Measurements from ENCODE around the gene C16orf87.
"Not testable (repeated sequence)": the region's sequence is repeated elsewhere in the genome, so short reads cannot be mapped to it uniquely, and the experiment has no call there.

C16orf87 gene

DNA sequence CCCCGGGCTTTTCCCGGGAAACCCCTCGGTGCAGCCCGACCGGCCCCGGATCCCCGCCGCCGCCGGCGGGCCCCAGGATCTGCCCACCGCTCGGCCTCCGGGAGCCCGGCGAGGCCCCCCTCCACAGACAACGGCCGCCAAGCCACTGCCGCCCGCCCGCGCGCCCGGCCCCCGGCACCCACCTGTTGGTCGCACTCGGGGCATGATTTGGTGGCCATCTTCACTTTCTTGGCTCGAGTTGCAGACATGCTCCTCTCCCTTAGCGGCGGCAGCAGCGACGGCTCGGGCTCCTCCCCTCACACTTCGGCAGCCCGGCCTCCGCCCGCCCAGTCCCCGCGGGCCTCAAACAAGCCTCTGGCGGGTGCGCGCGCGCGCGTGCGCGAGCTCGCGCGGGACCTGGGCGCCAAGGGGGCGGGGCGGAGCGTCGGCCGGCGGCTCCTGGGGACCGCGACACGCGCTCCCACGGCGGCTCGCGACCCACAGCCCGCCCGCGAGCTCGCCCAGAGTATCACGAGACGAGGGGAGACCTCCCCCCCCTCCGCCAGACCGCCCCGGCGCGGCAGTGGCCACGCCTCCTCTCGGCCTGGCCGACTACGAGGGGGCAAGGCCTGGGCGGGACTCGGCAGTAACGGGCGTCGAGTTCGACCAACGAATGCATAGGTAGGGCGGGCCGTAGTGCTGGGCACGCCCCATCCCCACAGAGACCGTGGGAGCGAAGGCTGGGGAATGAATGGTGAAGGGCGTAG, at the start of gene C16orf87:
Gene C16orf87, minus strand, starts transcription at position 279 of the 746 bp plus-strand sequence. Its CDS starts 31 bp downstream, at position 248.
- DNase-seq (ENCODE audit: low spot score) = peak; percentile 94

DNA sequence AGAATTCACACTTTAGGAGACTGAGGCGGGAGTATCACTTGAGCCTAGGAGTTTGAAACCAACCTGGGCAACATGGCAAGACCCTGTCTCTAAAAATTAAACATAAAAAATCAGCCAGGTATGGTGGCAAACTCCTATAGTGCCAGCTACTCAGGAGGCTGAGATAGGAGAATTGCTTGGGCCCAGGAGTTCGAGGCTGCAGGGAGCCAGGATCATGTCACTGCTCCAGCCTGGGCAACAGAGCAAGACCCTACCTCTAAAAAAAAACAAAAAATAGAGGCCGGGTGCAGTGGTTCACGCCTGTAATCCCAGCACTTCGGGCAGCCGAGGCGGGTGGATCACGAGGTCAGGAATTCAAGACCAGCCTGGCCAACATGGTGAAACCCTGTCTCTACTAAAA, 44.3 kb upstream of the C16orf87 start:
- DNase-seq (ENCODE audit: low spot score) = no peak

- no peak for DNase-seq (ENCODE audit: low spot score)
These were observed 42.2 kb upstream of the C16orf87 start for GRCh38 chr16:46873201-46873600.

GRCh38 chr16:46871597-46871996, 40.6 kb upstream of the C16orf87 start:
- no peak for DNase-seq (ENCODE audit: low spot score)

- DNase-seq (ENCODE audit: low spot score) = not testable (repeated sequence)
These were observed 37.9 kb upstream of the C16orf87 start for GRCh38 chr16:46868891-46869290.

DNA sequence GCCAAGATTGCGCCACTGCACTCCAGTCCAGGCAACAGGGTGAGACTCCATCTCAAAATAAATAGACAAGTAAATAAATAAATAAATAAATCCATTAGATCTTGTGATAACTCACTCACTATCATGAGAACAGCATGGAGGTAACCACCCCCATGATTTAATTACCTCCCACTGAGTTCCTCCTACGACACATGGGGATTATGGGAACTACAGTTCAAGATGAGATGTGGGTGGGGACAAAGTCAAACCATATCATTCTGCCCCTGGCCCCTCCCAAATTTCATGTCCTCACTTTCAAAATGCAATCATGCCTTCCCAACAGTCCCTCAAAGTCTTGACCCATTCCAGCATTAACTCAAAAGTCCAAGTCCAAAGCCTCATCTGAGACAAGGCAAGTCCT, 36.5 kb upstream of the C16orf87 start:
- DNase-seq (ENCODE audit: low spot score) = not testable (repeated sequence)

GRCh38 chr16:46866286-46866685, 35.3 kb upstream of the C16orf87 start:
- DNase-seq (ENCODE audit: low spot score) = no peak

DNA sequence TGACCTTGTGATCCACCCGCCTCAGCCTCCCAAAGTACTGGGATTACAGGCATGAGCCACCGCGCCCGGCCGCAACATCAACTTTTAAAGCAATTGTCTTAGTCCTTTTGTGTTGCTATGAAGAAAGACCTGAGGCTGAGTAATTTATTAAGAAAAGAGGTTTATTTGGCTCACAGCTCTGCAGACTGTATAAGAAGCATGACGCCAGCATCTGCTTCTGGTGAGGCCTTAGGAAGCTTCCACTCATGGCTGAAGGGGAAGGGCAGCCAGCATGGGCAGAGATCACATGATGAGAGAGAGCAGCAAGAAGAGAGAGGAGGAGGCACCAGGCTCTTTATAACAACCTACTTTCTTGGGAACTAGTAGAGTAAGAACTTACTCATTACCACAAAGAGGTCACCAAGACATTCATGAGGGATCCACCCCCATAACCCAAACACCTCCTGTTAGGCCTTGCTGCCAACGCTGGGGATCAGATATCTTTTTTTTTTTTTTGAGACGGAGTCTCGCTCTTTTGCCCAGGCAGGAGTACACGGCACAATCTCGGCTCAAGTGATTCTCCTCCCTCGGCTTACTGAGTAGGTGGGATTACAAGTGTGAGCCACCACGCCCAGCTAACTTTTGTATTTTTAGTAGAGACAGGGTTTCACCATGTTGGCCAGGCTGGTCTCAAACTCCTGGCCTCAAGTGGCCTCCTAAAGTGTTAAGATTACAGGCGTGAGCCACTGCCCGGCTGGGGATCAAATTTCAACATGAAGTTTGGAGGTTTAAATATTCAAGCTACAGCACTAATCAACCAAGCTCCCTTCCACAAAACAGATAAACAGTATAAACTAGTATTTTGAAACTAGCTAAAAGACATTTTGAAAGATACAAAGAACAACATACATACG, 31.8 kb upstream of the C16orf87 start:
- DNase-seq (ENCODE audit: low spot score) = no peak

DNA sequence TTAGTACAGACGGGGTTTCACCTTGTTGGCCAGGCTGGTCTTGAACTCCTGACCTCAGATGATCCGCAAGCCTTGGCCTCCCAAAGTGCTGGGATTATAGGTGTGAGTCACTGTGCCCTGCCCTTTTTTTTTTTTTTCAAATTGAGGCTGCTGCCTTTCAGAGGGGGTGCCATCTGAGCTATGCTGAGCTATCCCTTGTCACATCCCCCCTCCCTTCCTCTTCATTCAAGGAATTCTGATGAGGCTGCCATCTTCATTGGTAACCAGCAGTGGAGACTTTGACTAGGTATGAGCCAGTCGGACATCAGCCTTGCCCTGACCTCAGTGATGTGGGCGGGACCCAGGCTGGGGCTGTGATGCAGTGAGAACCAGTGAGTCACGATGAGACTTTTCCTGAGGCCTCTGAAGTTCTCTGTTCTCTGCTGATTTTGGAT, 28.8 kb upstream of the C16orf87 start:
- no peak for DNase-seq (ENCODE audit: low spot score)

- DNase-seq (ENCODE audit: low spot score) = no peak
These were observed 27.2 kb upstream of the C16orf87 start for GRCh38 chr16:46858151-46858550.

DNA sequence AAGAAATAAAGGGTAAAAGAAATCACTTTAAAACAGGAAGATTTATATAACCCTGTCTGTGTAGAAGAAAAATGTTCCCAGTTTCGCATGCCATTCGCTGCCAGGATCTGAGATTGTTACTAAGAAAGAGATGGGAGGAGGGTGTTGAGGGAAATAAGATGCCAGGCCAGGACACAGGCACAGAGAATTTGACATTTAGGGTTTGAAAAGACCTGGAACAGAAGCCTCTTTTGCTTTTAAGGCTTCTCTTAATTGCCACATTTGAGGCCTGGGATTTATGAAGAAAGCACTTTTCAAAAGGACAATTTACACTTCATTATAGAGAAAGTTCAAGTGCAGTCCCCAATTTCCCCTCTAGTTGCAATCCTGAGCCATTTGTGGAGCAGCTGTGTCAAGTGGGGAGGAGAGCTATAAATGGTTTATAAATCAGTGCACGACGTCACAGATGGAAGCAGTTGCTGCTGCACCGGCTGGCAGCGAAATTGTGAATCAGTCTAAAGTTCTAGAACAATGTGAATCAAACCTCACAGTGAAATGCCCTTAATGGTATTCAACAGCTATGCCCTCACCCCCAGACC, 26.5 kb upstream of the C16orf87 start:
- DNase-seq (ENCODE audit: low spot score) = no peak

DNA sequence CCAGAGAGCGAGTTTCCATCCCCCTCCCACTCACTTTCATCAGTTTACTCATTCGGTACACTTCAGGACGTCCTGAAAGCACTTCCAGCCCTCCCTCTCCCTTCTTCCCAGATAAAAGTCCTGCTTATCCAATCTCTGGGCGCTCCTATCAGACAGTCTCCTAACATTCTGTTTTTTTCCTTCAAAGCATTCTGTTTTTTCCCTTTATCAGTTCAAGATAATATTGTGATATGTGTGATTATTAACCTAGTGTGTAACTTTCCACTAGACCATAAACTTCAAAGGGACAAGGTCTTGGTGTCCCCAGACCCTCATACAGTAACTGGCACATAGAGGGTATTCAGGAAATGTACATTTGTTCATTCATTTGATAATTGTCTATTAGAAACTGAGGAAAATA, 24.4 kb upstream of the C16orf87 start:
- DNase-seq (ENCODE audit: low spot score) = no peak

DNA sequence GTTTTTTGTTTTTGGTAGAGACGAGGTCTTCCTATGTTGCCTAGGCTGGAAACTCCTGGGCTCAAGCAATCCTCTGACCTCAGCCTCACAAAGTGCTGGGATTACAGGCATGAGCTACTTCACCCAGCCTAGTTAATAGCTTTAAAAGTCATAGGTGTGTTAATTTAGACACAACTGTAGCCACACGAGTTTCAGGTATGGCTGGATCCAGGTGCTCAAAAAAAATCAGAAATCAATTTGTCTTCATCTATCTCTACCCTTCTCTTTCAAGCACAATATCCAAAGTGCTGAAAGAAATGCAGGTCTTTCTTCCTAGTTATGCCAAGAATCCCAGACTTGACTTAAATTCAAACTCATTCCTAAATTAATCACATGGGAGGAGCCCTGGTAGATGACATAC, 23.9 kb upstream of the C16orf87 start:
- DNase-seq (ENCODE audit: low spot score) = no peak

- DNase-seq (ENCODE audit: low spot score) = peak; percentile 77
These were observed 22.9 kb upstream of the C16orf87 start for GRCh38 chr16:46853713-46854443.

DNA sequence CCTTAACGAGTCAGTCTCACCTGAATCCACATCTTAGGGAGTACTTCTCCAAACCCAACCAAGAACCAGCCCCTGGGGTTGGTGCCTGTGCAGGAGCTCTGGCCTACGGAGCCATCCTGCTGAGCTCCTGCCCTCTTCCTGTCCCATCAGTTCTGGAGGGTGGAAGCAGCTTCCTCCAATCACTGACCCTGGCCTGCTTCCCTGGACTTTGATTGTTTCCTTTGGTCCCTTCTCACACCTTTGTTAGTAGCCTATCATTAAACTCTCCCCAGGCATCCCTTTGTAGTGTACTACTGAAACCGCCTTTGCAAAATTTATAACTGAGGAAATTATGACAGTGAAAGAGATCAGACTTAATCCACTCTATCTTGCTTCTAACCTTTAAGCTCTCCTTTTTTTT, 21.1 kb upstream of the C16orf87 start:
- no peak for DNase-seq (ENCODE audit: low spot score)

- DNase-seq (ENCODE audit: low spot score) = no peak
These were observed 19.9 kb upstream of the C16orf87 start for GRCh38 chr16:46850619-46851555.

DNA sequence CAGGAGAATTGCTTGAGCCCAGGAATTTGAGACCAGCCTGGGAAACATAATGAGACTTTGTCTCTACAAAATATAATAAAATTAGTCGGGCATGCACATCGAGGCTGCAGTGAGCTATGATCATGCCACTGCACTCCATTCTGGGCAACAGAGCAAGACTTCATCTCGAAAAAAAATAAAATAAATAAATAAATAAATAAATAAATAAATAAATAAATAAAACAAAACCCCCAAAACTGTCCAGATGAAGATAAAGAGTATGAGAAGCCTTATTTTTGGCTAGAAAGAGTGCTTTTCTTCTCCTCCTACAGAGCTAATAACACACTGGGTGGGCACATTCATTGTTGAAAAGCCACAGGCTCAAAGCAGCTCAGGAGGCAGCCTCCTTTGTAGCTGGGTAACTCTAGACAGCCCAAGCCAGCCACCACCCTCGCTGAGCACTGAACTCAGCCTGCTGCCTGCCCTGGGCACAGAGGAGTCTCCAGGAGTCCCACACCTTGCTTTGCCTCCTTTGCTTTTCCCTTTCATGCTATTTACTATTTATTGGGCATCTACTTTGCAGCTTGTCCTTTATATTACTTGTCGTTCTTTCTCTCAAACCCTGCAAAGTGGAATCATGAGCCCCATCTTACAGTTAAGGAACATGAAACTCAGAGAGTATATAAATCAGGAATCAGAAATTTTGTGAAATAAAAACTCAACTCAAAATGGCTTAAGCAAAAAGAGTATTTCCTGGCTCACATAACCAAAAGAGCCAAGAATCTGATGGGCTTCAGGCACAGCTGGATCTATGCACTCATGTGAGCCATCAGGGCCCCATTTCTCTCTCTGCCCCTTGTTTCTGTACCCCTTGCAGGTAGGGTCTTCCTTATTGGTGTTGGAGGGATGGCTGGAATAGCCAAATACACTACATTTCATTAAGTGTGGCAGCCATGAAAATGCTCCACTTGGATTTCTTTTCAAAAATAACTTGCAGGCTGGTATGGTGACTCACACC, 18.1 kb upstream of the C16orf87 start:
- no peak for DNase-seq (ENCODE audit: low spot score)

DNA sequence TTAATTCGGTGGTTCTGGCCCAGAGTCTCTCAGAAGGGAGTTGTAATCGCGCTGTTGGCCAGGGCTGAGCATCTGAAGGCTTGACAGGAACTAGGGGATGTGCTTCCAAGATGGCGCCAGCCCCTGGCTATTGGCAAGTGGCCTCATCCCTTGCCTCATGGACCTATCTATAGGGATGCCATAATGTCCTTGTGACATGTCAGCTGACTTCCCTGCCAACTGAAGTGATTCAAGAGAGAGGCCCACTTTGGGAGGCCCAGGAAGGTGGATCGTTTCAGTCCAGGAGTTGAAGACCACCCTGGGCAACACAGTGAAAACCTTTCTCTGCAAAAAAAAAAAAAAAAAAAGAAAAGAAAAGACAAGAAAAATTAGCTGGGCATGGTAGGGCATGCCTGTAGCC, 15.0 kb upstream of the C16orf87 start:
- DNase-seq (ENCODE audit: low spot score) = no peak

- no peak for DNase-seq (ENCODE audit: low spot score)
These were observed 13.8 kb upstream of the C16orf87 start for GRCh38 chr16:46844771-46845170.

All from left forelimb (tissue), 1 donor.